OCI-M2 (cell line): ENCODE measurements around the gene LDLRAD2.
A peak's percentile ranks its signal among the peaks of the same experiment; 100 is the strongest.
"Not testable (repeated sequence)": the region's sequence is repeated elsewhere in the genome, so short reads cannot be mapped to it uniquely, and the experiment has no call there.

Source experiments
- DNase-seq: peaks from one replicate; lab custom pipeline; 2025; ENCODE audit not compliant: unreplicated experiment; lab: John Stamatoyannopoulos, UW

The LDLRAD2 gene

DNA sequence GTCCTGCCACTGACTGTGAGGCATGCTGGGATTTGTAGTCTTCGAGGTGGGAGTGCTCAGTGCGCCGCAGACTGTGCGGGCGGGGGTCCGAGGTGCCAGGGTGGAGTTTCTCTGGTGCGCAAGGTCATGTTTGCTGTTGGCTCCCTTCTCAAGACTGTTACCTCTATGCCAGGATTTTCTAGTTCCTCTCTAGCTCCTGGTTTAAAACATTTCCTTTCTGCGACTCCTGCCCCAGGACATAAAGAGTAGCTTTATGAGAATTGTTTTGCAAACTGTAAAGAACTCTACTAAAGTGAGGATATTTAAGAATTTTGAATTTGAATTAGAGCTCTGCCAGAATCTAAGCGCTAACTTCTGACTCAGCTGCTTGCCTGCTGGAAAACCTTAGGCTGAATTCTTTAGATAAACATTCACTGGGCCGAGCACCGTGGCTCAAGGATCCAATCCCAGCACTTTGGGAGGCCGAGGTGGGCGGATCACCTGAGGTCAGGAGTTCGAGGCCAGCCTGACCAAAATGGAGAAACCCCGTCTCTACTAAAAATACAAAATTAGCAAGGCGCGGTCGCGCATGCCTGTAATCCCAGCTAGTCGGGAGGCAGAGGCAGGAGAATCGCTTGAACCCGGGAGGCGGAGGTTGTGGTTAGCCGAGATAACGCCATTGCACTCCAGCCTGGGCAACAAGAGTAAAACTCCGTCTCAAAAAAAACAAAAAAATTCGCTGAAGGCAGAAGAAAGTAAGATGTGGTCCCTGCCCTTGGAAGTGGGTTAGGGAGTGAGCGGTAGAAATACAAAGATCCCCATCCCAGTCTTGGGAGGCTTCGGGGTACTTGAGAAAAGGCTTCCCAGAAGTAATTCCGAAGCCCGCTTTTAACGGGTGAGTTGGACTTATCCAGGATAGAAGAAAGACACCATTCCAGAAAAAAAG lies 28.1 kb upstream of the LDLRAD2 start:
- DNase-seq: peak; percentile 66

DNA sequence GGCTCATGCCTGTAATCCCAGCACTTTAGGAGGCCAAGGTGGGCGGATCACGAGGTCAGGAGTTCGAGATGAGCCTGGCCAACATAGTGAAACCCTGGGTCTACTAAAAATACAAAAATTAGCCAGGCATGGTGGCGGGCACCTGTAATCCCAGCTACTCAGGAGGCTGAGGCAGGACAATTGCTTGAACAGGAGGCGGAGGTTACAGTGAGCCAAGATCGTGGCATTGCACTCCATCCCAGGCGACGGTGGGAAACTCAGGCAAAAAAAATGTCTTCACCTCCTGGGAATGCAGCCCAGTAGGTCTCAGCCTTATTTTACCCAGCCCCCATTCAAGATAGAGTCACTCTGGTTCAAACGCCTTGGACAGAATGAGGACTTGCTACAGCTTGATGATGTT lies 26.3 kb upstream of the LDLRAD2 start:
- DNase-seq: not testable (repeated sequence)

- DNase-seq: no peak
Observed at GRCh38 chr1:21786640-21787039, 25.4 kb upstream of the LDLRAD2 start.

DNA sequence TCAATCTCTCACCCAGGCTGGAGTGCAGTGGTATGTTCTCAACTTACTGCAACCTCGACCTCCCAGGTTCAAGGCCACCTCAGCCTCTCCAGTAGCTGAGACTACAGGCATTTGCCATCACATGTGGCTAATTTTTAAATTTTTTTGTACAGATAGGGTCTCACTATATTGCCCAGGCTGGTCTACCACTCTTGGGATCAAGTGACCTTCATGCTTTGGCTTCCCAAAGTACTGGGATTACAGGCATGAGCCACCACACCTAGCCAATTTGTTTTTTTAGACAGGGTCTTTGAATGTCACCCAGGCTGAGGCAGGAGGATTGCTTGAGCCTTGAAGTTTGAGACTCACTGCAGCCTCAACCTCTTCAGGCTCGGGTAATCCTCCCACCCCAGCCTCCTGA lies 19.0 kb upstream of the LDLRAD2 start:
- DNase-seq: no peak

GRCh38 chr1:21794656-21795055 lies 17.4 kb upstream of the LDLRAD2 start:
- no peak for DNase-seq

DNA sequence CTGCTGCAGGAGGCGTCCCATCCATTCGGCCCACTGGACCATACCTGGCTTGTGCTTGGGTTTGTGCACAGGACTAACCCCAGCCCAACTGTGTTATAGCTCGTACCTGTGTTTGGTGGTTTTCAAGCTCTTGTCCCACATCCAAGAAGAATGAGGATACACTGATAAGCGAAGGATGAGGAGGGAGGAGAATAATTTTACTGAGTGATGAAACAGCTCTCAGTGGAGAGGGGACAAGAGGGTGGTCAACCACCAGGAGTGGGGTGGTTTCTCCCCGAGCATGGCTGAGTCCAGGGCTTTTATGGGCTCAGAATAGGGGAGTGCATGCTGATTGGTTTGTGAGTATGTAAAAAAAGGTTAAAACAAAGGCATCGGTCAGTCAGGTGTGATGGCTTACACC lies 17.0 kb upstream of the LDLRAD2 start:
- no peak for DNase-seq

- no peak for DNase-seq
Observed at GRCh38 chr1:21799730-21800129, 12.3 kb upstream of the LDLRAD2 start.

- DNase-seq: no peak
Observed at GRCh38 chr1:21801100-21801499, 11.0 kb upstream of the LDLRAD2 start.

DNA sequence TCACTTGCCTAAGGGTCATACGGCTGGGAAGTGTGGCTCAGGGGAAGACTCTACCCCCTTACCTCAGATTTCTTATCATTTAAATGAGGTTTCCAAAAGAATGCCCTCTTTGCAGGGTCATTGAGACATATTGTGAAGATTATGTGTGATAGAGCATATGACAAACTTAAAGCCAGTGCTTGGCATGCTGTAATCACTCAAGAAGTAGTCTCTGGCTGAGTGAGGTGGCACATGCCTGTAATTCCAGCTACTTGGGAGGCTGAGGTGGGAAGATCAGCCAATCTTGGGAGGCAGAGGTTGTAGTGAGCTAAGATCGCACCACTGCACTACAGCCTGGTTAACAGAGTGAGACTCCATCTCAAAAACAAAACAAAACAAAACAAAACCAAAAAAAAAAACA lies 7.5 kb upstream of the LDLRAD2 start:
- DNase-seq: no peak

GRCh38 chr1:21813542-21813941 lies 1.5 kb downstream of the LDLRAD2 start:
- no peak for DNase-seq

DNA sequence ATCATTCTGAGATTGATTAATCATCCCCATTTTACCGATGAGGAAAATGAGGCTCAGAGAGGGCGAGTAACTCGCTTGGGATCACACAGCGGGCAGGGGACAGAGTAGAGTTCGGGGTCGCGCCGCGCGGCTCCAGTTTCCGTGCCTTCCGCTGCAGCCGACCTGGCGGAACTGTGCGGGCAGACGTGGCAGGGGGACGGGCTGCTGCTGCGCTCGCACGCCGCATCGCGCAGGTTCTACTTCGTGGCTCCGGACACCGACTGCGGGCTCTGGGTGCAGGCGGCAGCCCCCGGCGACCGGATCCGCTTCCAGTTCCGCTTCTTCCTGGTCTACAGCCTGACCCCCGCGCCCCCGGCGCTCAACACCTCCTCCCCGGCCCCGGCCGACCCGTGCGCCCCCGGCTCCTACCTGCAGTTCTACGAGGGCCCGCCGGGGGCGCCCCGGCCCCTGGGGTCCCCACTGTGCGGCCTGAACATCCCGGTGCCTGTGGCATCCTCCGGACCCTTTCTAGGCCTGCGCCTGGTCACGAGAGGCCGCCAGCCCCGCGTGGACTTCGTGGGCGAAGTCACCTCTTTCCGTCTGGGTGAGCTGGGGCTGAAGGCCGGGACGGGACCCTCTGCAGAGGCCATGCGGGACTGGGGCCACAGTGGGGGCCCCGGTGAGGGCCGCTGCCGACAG lies 2.3 kb downstream of the LDLRAD2 start:
- no peak for DNase-seq

DNA sequence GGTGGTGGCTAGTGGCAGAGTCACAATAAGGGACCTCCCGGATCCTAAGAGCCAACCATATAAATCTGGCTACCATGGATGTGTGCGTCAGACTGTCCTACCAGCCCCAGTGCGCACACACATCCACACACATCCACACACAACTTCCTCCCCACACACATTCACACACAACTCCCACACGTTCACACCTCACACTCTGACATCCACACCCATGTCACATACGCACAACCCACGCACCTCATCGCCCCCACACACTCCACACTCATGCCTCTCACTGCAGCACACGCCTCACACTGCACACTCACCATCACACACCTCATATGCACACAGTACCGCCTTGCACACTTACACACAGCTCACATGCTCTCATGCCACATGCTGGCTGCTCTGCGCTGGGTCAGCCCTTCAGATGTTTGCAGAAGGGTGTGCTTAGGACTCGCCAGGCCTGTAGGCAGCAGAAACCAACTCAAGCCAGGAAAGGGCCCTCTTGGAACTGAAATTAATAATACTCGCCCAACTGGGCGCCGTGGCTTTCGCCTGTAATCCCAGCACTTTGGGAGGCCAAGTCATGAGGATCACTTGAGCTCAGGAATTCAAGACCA lies 3.0 kb downstream of the LDLRAD2 start:
- DNase-seq: no peak

DNA sequence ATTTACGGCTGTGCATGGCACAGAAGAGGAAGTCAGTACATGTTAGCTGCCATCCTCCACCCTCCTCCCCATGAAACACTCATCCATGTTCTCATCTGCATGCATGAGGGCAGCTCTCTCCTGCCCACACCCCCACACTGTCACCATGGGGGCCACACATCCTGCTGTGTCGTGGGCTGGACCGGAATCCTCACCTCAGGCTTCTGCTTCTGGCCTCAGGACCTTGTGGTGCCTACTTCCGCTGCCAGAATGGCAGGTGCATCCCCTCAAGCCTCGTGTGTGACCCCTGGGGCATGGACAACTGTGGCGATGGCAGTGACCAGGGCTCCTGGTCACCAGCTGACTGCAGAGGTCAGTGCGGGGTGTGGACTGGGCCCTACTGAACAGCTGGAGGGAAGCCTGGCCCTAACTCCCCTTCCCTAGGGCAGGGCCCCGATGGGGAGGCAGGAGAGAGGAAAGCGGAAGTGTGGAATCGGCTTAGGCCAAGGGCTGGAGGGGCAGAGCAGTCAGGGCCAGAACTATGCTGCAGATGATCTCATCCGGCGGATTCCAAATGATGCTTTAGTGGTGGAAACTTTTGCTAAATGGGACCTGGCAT lies 3.8 kb downstream of the LDLRAD2 start:
- no peak for DNase-seq

GRCh38 chr1:21816602-21817302 lies 4.7 kb downstream of the LDLRAD2 start:
- no peak for DNase-seq

GRCh38 chr1:21818656-21819055 lies 6.6 kb downstream of the LDLRAD2 start:
- no peak for DNase-seq

- DNase-seq: no peak
Observed at GRCh38 chr1:21820597-21821232, 8.7 kb downstream of the LDLRAD2 start.

DNA sequence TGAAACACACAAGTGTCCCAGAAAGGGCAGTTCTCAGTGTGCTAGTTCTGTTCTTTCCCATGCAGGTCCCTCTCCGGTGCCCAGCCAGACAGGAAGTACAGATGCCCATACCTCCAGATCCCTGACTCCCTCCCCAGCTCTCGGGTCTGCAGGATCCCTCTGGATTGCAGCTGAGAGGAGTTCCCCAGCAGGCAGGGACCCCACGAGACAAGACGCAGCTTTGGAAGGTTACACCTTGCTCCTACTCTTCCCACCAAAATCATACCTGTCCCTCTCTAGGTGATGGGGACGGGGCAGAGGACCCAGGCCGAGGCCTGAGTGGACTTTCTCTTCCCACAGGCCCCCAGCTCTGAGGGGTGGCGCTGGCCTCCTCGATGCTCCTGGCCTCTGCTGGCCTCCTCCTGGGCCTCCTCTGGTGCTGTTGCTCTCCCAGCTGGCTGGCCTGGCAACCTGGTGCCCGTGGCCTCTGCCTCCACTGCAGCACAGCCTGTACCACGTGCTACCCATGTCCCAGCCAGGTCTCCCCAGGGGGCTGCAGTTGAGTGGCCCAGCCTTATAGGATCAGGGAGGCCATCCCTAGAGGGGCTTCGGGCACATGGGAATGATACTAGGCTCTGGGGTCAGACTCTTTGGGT lies 9.4 kb downstream of the LDLRAD2 start:
- no peak for DNase-seq

DNA sequence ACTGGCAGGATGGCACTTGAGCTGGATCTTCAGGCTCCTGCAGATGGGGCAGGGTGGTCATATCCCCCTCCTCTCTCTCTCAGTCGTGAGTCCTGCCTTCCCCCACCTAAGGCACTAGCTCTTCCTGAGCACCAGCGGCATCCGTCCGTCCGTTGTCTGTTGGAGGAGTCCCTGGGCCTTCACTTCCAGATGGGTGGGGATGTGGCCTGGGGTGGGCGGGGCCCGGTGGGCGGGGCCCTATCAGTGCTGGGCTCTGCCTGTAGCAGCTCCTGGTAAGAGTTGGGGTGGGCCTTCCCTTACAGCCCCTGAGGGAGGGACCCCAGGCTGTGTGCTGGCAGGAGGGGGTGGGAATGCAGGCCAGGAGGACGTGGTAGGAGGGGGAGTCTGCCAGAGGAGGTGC lies 10.3 kb downstream of the LDLRAD2 start:
- no peak for DNase-seq

DNA sequence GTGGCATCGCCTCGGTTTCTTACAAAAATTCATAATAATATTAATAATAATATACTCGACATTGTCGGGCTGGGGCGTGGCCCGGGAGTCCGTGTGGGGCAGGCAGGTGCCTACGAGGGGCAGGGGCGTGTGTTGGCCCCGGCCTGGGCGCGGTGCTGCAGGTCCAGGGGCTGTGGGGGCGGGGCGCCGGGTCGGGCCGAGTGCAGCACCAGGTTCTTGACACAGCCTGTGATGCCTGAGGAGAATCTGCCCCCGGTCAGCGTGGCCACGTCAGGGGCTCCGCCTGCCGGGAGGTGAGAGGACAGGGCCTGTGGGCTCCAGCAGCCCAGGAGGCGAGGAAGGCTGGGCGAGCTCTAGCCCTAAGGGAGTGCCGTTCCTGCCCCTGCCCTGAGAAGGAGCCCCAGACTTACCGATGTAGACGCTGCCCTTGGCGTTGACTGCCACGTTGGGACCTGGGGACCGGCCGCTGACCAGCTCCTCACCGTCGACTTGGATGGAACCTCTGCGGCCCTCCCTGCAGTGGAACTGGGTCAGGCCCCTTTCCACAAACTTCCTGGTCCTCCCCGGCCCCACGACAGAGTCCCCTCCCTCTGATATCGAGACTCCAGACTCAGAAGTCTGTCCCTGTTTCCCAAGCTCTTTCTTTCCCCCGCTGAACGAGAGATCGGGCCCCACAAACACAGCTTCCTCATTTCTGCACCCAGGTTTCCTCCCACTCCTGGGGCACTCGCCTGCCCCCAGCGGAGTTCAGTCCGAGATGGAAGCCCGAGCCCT lies 11.3 kb downstream of the LDLRAD2 start:
- no peak for DNase-seq
